OCI-LY3 (cell line): Measurements from ENCODE around the gene TAGLN2.

Experiments used
- H2AFZ ChIP-seq: fragments of 200-600, 300-600 bp; shearing (Covaris generic); 2 replicates; pipeline ENCODE4 v1.6.0; 2014; ENCODE audit warnings: antibody characterized with exemption, low read depth, low read length
- H3K27ac ChIP-seq: fragments of 200-600, 300-600 bp; sonication (generic); 2 replicates; pipeline ENCODE4 v1.5.1; 2014; ENCODE audit warnings: mild to moderate bottlenecking, low read length, moderate library complexity, mixed read lengths
- H3K27me3 ChIP-seq: fragments of 200-600, 300-600 bp; sonication (generic); 2 replicates; pipeline ENCODE4 v1.6.1; 2014; ENCODE audit warnings: low read depth, low read length, mixed read lengths
- H3K36me3 ChIP-seq: fragments of 200-600, 300-600 bp; sonication (generic); replicated peaks from 2 replicates; pipeline ENCODE3; 2014; ENCODE audit warnings: low read depth, low read length, mixed read lengths
- H3K4me1 ChIP-seq: fragments of 300-600, 200-600 bp; sonication (generic); 2 replicates; pipeline ENCODE4 v1.6.1; 2014; ENCODE audit warnings: low read length, mixed read lengths
- H3K4me2 ChIP-seq: fragments of 200-600, 300-600 bp; sonication (generic); 2 replicates; pipeline ENCODE4 v1.6.1; 2014; ENCODE audit warnings: low read length, mixed read lengths
- H3K4me3 ChIP-seq: fragments of 300-600, 200-600 bp; sonication (generic); 2 replicates; pipeline ENCODE4 v1.5.1; 2014; ENCODE audit warnings: antibody characterized with exemption, mild to moderate bottlenecking, low read length, moderate library complexity
- H3K79me2 ChIP-seq: fragments of 300-600, 200-600 bp; shearing (Covaris generic); 2 replicates; pipeline ENCODE4 v1.6.1; 2014; ENCODE audit warnings: mild to moderate bottlenecking, low read length, mixed read lengths
- H3K9ac ChIP-seq: fragments of 300-600, 200-600 bp; shearing (Covaris generic); 2 replicates; pipeline ENCODE4 v1.6.0; 2014; ENCODE audit warnings: mild to moderate bottlenecking, low read length, moderate library complexity
- H3K9me3 ChIP-seq: fragments of 200-600, 300-600 bp; shearing (Covaris generic); 2 replicates; pipeline ENCODE4 v1.6.1; 2014; ENCODE audit warnings: low read length, mixed read lengths; ENCODE audit not compliant: insufficient read depth
- H4K20me1 ChIP-seq: fragments of 200-600, 300-600 bp; sonication (generic); 2 replicates; pipeline ENCODE4 v1.6.1; 2016; ENCODE audit warnings: low read length, mixed read lengths; ENCODE audit not compliant: insufficient read depth
- CTCF ChIP-seq: fragments of 200-600, 300-600 bp; sonication (generic); IDR thresholded peaks from 2 replicates; pipeline ENCODE4 v1.5.1; 2014; ENCODE audit warnings: antibody characterized with exemption, low read length, low read depth
- EZH2phosphoT487 ChIP-seq: fragments of 200-600 bp; shearing (Covaris generic); IDR thresholded peaks from 2 replicates; pipeline ENCODE4 v1.6.1; 2018; ENCODE audit warnings: antibody characterized with exemption, mixed run types, low read depth

TAGLN2 gene

GRCh38 chr1:159913451-159914192, 11.7 kb downstream of the TAGLN2 start:
- Histone ChIP-seq H3K27ac (no peak overlapping the region), H3K4me2 (no peak overlapping the region)

GRCh38 chr1:159911326-159912070, 13.8 kb downstream of the TAGLN2 start:
- Histone ChIP-seq H3K4me1 (peaks cover 21% of the 10 kb centered on the region), H3K9me3 (no peaks in the 10 kb centered on the region), H3K27me3 (no peaks in the 10 kb centered on the region), H2AFZ (no peak overlapping the region), H3K27ac (no peak overlapping the region), H3K79me2 (no peaks in the 10 kb centered on the region), H3K4me2 (no peak overlapping the region), H3K36me3 (peaks cover 18% of the 10 kb centered on the region), H4K20me1 (peaks cover 18% of the 10 kb centered on the region), H3K4me3 (no peak overlapping the region), H3K9ac (no peak overlapping the region)
- TF ChIP-seq EZH2phosphoT487 (no peak), CTCF (no peak)

More at GRCh38 chr1:159913451-159914192, 11.7 kb downstream of the TAGLN2 start:
- peaks cover 21% of the 10 kb centered on the region for H3K4me1 ChIP-seq
- H3K79me2 ChIP-seq = peaks cover 8% of the 10 kb centered on the region
- TF ChIP-seq EZH2phosphoT487 (no peak), CTCF (no peak)
- peaks cover 37% of the 10 kb centered on the region for H4K20me1 ChIP-seq
- H3K4me3 ChIP-seq = no peak overlapping the region
- peaks cover 31% of the 10 kb centered on the region for H3K36me3 ChIP-seq
- no peak overlapping the region for H3K9ac ChIP-seq
- no peak overlapping the region for H2AFZ ChIP-seq
- H3K27me3 ChIP-seq = no peaks in the 10 kb centered on the region
- H3K9me3 ChIP-seq = no peaks in the 10 kb centered on the region

GRCh38 chr1:159908031-159908940, 17.0 kb downstream of the TAGLN2 start:
- Histone ChIP-seq H3K36me3 (peaks cover 3% of the 10 kb centered on the region), H3K27me3 (no peaks in the 10 kb centered on the region)

More at GRCh38 chr1:159908031-159908940, 17.0 kb downstream of the TAGLN2 start:
- Histone ChIP-seq H3K4me3 (no peak overlapping the region), H3K4me1 (peaks cover 21% of the 10 kb centered on the region), H3K9me3 (no peaks in the 10 kb centered on the region), H2AFZ (no peak overlapping the region), H3K27ac (no peak overlapping the region), H3K79me2 (no peaks in the 10 kb centered on the region), H3K4me2 (no peak overlapping the region), H4K20me1 (0 out of 2 replicates have a peak, but pooled peaks cover under 1% of the 10 kb centered on the region), H3K9ac (no peak overlapping the region)
- TF ChIP-seq EZH2phosphoT487 (no peak), CTCF (no peak)
